Upper lobe of right lung (tissue), 1 donor: Measurements from ENCODE around the gene TTC1. TPM values are rescaled to one million over a fixed set of nuclear protein-coding genes. Genes with fewer than 3 reads are reported as not detected.

ENCODE experiments used
- ATAC-seq: fragments of 200-7000 bp; cut with Tn5 transposase; one replicate; pipeline ENCODE4 v1.9.1; 2020; ENCODE audit warnings: mild to moderate bottlenecking, moderate library complexity
- DNase-seq: peaks from one replicate; pipeline ENCODE4 v3.0.0-alpha.2; 2020
- H3K27ac ChIP-seq: fragments of 200-600 bp; one replicate; pipeline ENCODE4 v1.8.0; 2022
- H3K27me3 ChIP-seq: fragments of 200-600 bp; one replicate; pipeline ENCODE4 v1.8.0; 2022; ENCODE audit warnings: mild to moderate bottlenecking
- H3K36me3 ChIP-seq: fragments of 200-600 bp; one replicate; pipeline ENCODE4 v1.8.0; 2022
- H3K4me1 ChIP-seq: fragments of 200-600 bp; one replicate; pipeline ENCODE4 v1.8.0; 2022
- H3K4me3 ChIP-seq: fragments of 200-600 bp; one replicate; pipeline ENCODE4 v1.8.0; 2022; ENCODE audit warnings: mild to moderate bottlenecking
- H3K9me3 ChIP-seq: fragments of 200-600 bp; one replicate; pipeline ENCODE4 v1.8.0; 2022
- CTCF ChIP-seq: fragments of 200-600 bp; IDR thresholded peaks from one replicate; pipeline ENCODE4 v1.8.0; 2022; ENCODE audit warnings: antibody characterized with exemption
- intact Hi-C: fragments of 100-400 bp; cut with DNase I; formaldehyde crosslinking; loops from one replicate; pipeline ENCODE4 v1.11.0; 2022
- total RNA-seq: library from RNA; stranded (reverse); fragmentation: NEBNext Ultra II Directional; extraction: Animal tissue kit (Norgen Biotek cat#: 25700); gene quantifications from one replicate; pipeline ENCODE4 v1.2.1, GENCODE V29; 2021
- donor health status: DM: no; HTN: yes; CAD: no; lungs with severe emphysema.

TTC1 gene
- total RNA-seq, 1 donor from 2014 or later: 39.6 TPM

- H3K4me3 ChIP-seq: no peak overlapping the region
- H3K27ac ChIP-seq: no peak overlapping the region
These were observed 33.4 kb upstream of the TTC1 start for GRCh38 chr5:159975462-159976019.

GRCh38 chr5:159976921-159977320 is 32.0 kb upstream of the TTC1 start:
- Histone ChIP-seq H3K4me1 (peaks cover 6% of the 10 kb centered on the region), H3K27ac (no peak overlapping the region), H3K36me3 (no peaks in the 10 kb centered on the region), H3K4me3 (no peak overlapping the region), H3K9me3 (no peaks in the 10 kb centered on the region), H3K27me3 (peaks cover 14% of the 10 kb centered on the region)
- intact Hi-C loops: no loop called here
- no peak for TF ChIP-seq CTCF
- DNase-seq: no peak
- ATAC-seq: no peak

More at GRCh38 chr5:159975462-159976019, 33.4 kb upstream of the TTC1 start:
- no peak for DNase-seq
- peaks cover 25% of the 10 kb centered on the region for H3K27me3 ChIP-seq
- H3K4me1 ChIP-seq: peaks cover 6% of the 10 kb centered on the region
- no peaks in the 10 kb centered on the region for H3K36me3 ChIP-seq
- no peak for TF ChIP-seq CTCF
- peak; percentile 24 for ATAC-seq
- intact Hi-C loops: no loop called here
- H3K9me3 ChIP-seq: no peaks in the 10 kb centered on the region

DNA sequence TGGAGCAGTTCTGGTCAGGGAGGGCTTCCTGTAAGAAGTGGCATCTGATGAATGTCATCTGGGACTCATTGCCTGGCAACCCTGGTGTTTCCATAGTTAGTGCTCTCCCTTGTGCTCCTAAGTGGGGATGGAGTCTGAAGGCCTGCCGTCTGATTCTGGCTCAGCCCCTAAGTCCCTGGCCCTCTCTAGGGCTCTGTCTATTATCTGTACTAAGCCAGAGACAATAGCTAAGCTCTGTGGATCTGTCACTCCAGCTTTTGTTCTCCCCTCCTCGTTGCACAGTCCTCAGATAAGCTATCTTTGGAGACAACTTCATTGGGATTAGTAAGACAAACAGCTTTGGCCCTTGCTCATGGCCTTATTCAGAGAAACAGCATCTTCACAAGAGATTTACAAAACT is 30.6 kb upstream of the TTC1 start:
- Histone ChIP-seq H3K27me3 (peaks cover under 1% of the 10 kb centered on the region), H3K9me3 (no peaks in the 10 kb centered on the region), H3K27ac (no peak overlapping the region), H3K4me1 (no peaks in the 10 kb centered on the region), H3K36me3 (no peaks in the 10 kb centered on the region), H3K4me3 (no peak overlapping the region)
- DNase-seq (no peak), ATAC-seq (no peak)
- no peak for TF ChIP-seq CTCF
- intact Hi-C loops: no loop called here

DNA sequence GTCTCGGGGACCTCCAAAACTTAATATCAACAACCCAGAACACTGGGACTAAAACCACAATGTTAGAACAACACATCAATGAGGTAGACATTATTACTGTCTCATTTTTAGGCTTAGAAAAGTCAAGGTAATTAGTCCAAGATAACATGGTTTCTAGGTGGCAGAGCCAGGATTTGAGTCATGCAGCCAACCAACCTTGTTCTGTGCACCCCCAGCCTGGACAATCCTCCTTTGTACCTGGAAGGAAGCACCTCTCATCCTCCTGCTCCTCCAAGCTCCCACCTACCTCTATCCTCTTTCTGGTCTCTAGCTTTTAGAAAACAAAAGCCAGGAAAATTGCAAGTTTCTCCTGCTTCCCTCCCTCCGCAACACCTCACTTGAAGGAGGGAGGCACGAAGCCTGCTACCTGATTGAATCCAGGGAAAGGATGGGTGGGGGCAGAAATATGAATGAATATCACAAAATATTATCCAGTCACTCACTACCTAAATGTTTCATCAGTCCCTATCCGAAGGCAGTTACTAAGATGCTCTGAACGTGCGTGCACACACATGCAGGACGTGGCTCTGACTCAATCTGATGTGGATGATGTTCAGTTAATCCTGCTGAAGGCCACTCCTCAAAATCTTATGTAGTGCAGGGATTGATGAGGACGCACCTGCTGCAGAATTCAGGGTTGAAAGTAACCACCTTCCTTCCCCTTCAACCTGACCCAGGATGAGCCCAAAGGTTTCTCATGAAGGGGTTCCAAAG is 26.3 kb upstream of the TTC1 start:
- Histone ChIP-seq H3K36me3 (no peaks in the 10 kb centered on the region), H3K27ac (no peak overlapping the region), H3K4me3 (no peak overlapping the region), H3K4me1 (peaks cover 7% of the 10 kb centered on the region), H3K27me3 (peaks cover 3% of the 10 kb centered on the region), H3K9me3 (no peaks in the 10 kb centered on the region)
- ATAC-seq (no peak), DNase-seq (no peak)
- no peak for TF ChIP-seq CTCF
- intact Hi-C loops: no loop called here

- intact Hi-C loops: no loop called here
These were observed 21.8 kb upstream of the TTC1 start for GRCh38 chr5:159987031-159987674.

More at GRCh38 chr5:159987031-159987674, 21.8 kb upstream of the TTC1 start:
- H3K9me3 ChIP-seq: no peaks in the 10 kb centered on the region
- peaks cover 7% of the 10 kb centered on the region for H3K4me1 ChIP-seq
- no peaks in the 10 kb centered on the region for H3K36me3 ChIP-seq
- peak; percentile 76 for TF ChIP-seq CTCF
- no peak overlapping the region for H3K27ac ChIP-seq
- peaks cover 3% of the 10 kb centered on the region for H3K27me3 ChIP-seq
- peak; percentile 98 for ATAC-seq
- DNase-seq: peak; percentile 92
- H3K4me3 ChIP-seq: peak overlapping the region; percentile 54
